Epidermal melanocyte (primary cell): ENCODE results near the gene CCDC106.

Experiments
- DNase-seq: peaks from one replicate; pipeline ENCODE4 v3.0.0; 2011; ENCODE audit warnings: low spot score; ENCODE audit not compliant: insufficient read length

Gene CCDC106

GRCh38 chr19:55667958-55668357 is 19.9 kb downstream of the CCDC106 start:
- DNase-seq = no peak

GRCh38 chr19:55668603-55669348 is 20.8 kb downstream of the CCDC106 start:
- DNase-seq = no peak

- no peak for DNase-seq
Observed at GRCh38 chr19:55669418-55670279, 21.6 kb downstream of the CCDC106 start.

GRCh38 chr19:55670280-55671053 is 22.5 kb downstream of the CCDC106 start:
- DNase-seq = no peak

GRCh38 chr19:55671054-55671378 is 23.0 kb downstream of the CCDC106 start:
- DNase-seq = no peak

- DNase-seq = no peak
Observed at GRCh38 chr19:55672418-55672817, 24.4 kb downstream of the CCDC106 start.

GRCh38 chr19:55673465-55673864 is 25.5 kb downstream of the CCDC106 start:
- no peak for DNase-seq

- DNase-seq = no peak
Observed at GRCh38 chr19:55673889-55674288, 25.9 kb downstream of the CCDC106 start.

GRCh38 chr19:55674459-55674840 is 26.4 kb downstream of the CCDC106 start:
- no peak for DNase-seq

- DNase-seq = peak; percentile 100
Observed at GRCh38 chr19:55674841-55675660, 27.0 kb downstream of the CCDC106 start, which contains the start of gene EPN1. TSS of gene EPN1 (plus strand) at chr19:55675226. CDS start at chr19:55678628, 3,402 bp downstream.

- DNase-seq = no peak
Observed at GRCh38 chr19:55675661-55676354, 27.8 kb downstream of the CCDC106 start.

- no peak for DNase-seq
Observed at GRCh38 chr19:55676383-55676782, 28.4 kb downstream of the CCDC106 start.

GRCh38 chr19:55676889-55677505 is 29.0 kb downstream of the CCDC106 start:
- DNase-seq = no peak

GRCh38 chr19:55677572-55678028 is 29.6 kb downstream of the CCDC106 start:
- no peak for DNase-seq

- DNase-seq = no peak
Observed at GRCh38 chr19:55678121-55678671, 30.2 kb downstream of the CCDC106 start.

GRCh38 chr19:55679343-55680257 is 31.6 kb downstream of the CCDC106 start:
- no peak for DNase-seq

GRCh38 chr19:55680339-55681130 is 32.5 kb downstream of the CCDC106 start:
- DNase-seq = no peak
